PFSK-1 (cell line): ENCODE measurements around the gene AKR1E2.

Experiments
- REST ChIP-seq, 2 experiments: IDR thresholded peaks; 2 replicates each; pipeline versions ENCODE4 v1.6.1 to v1.8.0; 2011 to 2012; ENCODE audit warnings: low read depth in 2 of 2, low read length in 2 of 2, control low read depth in 1 of 2, inconsistent platforms in 1 of 2, mild to moderate bottlenecking in 1 of 2, moderate library complexity in 1 of 2; ENCODE audit not compliant: insufficient read depth in 1 of 2
- TAF1 ChIP-seq: IDR thresholded peaks from 2 replicates; pipeline ENCODE4 v1.6.1; 2012; ENCODE audit warnings: low read length, control low read depth, borderline replicate concordance; ENCODE audit not compliant: insufficient read depth

GRCh38 chr10:4837551-4837950, 11.5 kb downstream of the AKR1E2 start:
- no peak for TF ChIP-seq REST (IDR thresholded peaks at IDR 0.05; ENCODE audit: insufficient read depth in 1 of 2, low read depth in 2 of 2, low read length in 2 of 2)
- TF ChIP-seq TAF1: no peak
